ENCODE data around the gene WDR1.
A peak's percentile ranks its signal among the peaks of the same experiment; 100 is the strongest.

The WDR1 gene

DNA sequence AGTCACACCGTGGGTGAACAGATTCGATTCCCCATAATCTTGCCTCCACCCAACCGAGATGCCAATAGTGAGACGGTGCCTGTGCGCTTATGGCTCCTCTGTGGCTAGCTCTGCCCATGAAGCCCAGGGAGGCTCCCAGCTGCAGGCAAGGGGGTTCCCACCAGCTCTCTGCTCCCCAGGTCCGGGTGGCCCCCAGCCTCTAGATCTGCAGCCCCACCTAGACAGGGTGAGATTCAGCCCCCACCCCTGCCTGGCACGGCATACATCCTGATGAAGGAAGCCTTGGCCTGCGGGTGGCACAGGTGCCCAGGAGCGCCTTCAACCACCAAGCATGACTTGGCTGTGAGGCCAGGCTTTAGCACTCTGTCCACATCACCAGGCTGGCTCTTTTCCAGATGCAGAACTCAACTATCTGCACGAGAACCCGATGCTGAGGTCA lies 40.6 kb downstream of the WDR1 start:
- Mint-ChIP-seq H3K4me3 (no peak overlapping the region), H3K9me3 (no peaks in the 10 kb centered on the region), H3K27me3 (no peaks in the 10 kb centered on the region), H3K36me3 (peaks cover 26% of the 10 kb centered on the region), H3K4me1 (peaks cover 2% of the 10 kb centered on the region), H3K27ac (peak overlapping the region; percentile 83)
- DNase-seq (ENCODE audit: low spot score in 2 of 2) (no peak), ATAC-seq (ENCODE audit: low read depth) (no peak)

DNA sequence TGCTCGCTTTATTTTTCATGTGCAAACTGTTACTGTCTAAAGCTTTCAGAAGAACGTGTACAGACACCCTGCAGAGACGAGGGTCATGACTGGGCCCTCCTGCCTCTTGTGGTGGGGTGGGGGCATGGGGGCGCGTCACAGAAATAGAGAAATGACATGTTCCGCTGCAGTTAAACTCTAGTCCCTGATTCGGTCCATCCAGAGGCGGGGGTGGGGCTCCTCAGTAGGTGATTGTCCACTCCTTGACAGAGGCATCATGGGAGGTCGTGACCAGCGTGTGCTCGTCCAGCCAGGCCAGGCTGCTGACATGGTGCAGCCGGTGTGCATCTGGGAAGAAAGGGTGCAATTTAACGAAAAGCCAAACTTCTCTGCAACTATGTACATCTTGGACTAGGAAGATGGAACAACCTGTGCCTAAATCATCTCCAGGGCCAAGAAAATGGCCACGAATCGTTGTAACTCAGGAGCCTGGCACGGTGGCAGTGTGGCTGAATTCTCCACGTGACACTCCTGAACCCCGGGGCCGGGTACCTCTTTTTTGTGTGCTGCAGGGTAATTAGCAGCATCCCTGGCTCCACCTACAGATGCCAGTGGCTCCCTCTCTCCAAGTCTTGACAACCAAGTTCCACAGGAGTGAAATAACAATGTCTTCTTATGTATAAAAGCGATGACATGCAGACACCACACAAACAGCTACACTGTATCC lies 41.3 kb downstream of the WDR1 start:
- ATAC-seq (ENCODE audit: low read depth) (no peak), DNase-seq (ENCODE audit: low spot score in 2 of 2) (no peak)
- peak overlapping the region; percentile 83 for H3K27ac Mint-ChIP-seq
- H3K4me1 Mint-ChIP-seq = peaks cover 2% of the 10 kb centered on the region
- no peaks in the 10 kb centered on the region for H3K9me3 Mint-ChIP-seq
- H3K4me3 Mint-ChIP-seq = no peak overlapping the region
- H3K36me3 Mint-ChIP-seq = peaks cover 22% of the 10 kb centered on the region
- no peaks in the 10 kb centered on the region for H3K27me3 Mint-ChIP-seq

DNA sequence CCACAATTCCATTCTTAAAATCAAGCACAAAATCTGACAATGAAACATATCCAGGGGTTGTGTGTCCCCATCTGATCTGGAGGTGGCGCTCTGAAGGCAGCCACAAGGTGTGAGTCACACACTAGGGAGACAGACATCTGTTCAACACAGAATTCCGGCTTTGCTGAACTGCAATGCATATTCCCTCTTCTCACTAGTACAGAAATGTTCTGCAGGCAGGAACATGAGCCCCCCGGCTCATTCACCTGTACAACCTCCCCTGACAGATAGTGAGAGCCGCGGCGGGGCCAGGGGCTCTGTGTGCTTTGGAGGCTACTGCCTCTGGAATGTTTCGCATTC lies 41.9 kb downstream of the WDR1 start:
- no peaks in the 10 kb centered on the region for H3K9me3 Mint-ChIP-seq
- H3K4me1 Mint-ChIP-seq = peaks cover 2% of the 10 kb centered on the region
- H3K27ac Mint-ChIP-seq = no peak overlapping the region
- no peak overlapping the region for H3K4me3 Mint-ChIP-seq
- peaks cover 23% of the 10 kb centered on the region for H3K36me3 Mint-ChIP-seq
- DNase-seq (ENCODE audit: low spot score in 2 of 2) (no peak), ATAC-seq (ENCODE audit: low read depth) (no peak)
- no peaks in the 10 kb centered on the region for H3K27me3 Mint-ChIP-seq

DNA sequence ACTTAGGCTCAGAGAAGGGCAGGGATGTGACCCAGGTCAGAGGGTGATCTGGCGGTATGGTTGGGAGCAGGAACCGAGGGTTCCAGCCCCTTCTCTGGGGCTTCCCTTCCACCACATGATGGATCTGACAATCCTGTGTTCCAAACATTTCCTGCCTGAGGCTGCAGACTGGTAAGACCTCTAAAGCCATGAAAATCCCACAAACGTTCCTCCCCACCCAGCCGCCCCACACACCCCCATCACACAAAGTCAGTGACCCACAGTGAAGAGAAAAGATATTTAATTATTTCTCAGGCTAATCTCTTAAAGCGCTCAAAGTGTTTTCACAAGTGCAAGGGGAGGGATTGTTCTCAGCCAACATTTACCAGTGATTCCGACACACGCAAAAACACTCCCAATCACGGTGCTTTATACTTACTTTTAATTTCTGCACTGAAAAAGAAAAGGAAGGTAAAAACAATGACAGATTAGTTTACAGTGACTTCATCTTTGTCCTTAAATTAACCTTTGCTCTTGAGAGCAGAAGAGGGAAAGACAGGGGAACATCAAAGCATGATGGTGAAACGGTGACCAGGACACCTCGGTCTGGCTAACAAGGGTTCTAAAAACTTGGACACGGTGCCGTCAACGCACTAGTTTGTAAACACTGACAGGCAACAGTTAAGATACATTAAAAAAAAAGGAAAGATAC lies 42.4 kb downstream of the WDR1 start:
- Mint-ChIP-seq H3K4me1 (peaks cover 2% of the 10 kb centered on the region), H3K36me3 (peaks cover 23% of the 10 kb centered on the region), H3K27ac (no peak overlapping the region), H3K27me3 (no peaks in the 10 kb centered on the region), H3K4me3 (no peak overlapping the region), H3K9me3 (no peaks in the 10 kb centered on the region)
- DNase-seq (ENCODE audit: low spot score in 2 of 2) = no peak
- ATAC-seq (ENCODE audit: low read depth) = no peak

DNA sequence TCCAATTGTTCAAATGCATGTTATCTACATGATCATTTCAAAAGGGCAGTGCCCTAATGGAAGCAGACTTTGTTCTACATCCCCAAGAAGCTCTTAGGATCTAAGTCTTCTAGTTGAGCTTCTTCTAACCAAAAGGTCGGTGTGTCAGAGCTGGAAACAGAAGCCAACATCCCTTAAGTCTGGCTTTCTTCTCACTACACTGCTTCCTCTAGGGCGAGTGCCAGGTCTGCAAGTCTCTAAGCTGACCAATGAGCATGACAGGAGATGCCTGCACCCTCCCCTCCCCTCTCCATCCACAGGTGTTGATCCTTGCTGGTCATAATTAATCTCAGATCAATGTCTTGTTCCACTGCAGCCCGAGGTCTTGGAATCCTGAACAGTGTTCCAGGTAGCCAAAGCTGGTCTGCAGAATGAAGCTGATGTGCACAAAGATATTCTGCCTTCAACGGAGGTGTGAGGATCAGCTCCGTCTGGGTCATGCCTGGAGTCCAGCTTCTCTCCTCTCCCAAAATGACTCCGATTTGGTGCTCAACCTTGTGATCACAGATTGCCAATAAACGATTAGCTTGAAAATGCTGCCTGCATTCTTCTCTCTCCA lies 44.1 kb downstream of the WDR1 start:
- H3K36me3 Mint-ChIP-seq = peaks cover 26% of the 10 kb centered on the region
- H3K27ac Mint-ChIP-seq = no peak overlapping the region
- H3K27me3 Mint-ChIP-seq = no peaks in the 10 kb centered on the region
- no peak overlapping the region for H3K4me3 Mint-ChIP-seq
- ATAC-seq (ENCODE audit: low read depth) (no peak), DNase-seq (ENCODE audit: low spot score in 2 of 2) (no peak)
- peaks cover 2% of the 10 kb centered on the region for H3K4me1 Mint-ChIP-seq
- no peaks in the 10 kb centered on the region for H3K9me3 Mint-ChIP-seq

DNA sequence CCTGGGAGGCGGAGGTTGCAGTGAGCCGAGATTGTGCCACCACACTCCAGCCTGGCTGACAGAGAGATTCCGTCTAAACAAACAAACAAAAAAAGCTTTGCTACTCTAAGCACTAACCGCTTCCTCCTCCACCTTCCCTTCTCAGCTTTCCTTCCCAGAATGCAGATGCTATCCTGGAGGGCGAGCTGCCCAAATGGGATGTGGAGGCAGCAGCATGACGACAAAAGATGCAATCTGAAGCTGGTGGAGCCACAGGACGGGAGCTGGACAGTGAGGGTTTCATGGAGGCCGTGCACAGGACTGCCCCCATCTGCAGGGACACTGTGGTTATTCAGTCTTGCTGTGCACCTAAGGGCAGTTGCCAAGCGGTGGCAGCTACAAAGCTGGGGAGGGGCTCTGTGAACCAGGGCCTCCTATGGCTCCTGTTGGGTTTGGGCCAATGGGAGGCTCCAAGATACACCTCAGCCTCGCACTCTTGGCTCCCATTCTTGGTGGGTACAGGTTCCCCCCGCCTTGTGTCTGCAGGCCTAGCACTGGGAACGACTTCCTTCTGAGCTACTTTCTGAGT lies 47.4 kb downstream of the WDR1 start:
- no peak for ATAC-seq (ENCODE audit: low read depth)
- DNase-seq (ENCODE audit: low spot score in 2 of 2) = no peak
- Mint-ChIP-seq H3K36me3 (peaks cover 18% of the 10 kb centered on the region), H3K9me3 (no peaks in the 10 kb centered on the region), H3K4me1 (peaks cover 2% of the 10 kb centered on the region), H3K27me3 (no peaks in the 10 kb centered on the region), H3K4me3 (no peak overlapping the region), H3K27ac (no peak overlapping the region)

DNA sequence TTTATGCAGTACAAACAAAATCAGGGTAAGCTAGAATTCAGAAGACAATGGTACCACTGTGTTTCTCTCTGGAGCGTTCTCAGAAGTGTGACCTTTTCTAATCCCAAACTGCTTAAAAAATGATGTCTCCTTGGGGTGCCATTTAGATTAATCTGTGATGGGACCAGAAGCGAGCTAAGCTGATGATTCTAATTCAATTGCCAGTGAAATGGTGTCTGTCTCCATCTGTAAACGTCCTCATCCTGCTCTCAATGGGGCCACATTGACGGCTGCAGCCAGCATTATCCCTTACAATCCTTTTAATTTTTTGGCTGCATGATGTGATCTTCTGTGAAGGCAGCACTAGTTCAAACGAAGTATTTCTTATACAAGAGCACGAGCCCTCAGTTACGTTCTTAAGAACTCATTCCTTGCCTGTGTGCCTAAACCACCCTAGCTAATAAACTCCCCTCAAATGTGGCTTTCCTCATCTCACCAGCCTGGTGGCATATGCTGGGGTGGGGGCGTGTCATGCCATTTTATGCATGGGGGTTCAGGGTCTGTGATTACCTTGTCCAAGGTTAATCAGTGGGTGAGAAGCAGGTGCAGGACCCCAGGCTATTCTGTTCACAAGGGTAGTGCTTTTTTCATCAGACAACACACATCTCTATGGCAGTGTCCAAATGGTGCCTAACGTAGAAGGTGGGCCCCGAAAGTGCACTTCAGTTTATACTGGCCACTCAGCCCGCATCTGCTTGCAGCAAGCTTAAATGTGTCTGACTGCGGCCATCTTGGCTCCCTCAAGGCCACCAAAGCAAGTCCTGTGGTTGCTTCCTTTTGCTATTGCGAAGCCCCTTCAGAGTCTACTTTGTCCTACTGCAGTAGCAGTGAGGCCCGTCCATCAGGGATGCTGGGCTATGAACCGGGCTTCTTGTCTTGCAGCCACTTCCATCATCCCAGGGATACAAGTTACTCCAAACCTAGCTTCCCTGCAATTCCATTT lies 49.6 kb downstream of the WDR1 start:
- H3K4me3 Mint-ChIP-seq = no peak overlapping the region
- no peak for ATAC-seq (ENCODE audit: low read depth)
- no peaks in the 10 kb centered on the region for H3K27me3 Mint-ChIP-seq
- no peaks in the 10 kb centered on the region for H3K9me3 Mint-ChIP-seq
- H3K4me1 Mint-ChIP-seq = no peaks in the 10 kb centered on the region
- peaks cover 16% of the 10 kb centered on the region for H3K36me3 Mint-ChIP-seq
- H3K27ac Mint-ChIP-seq = no peak overlapping the region
- no peak for DNase-seq (ENCODE audit: low spot score in 2 of 2)

DNA sequence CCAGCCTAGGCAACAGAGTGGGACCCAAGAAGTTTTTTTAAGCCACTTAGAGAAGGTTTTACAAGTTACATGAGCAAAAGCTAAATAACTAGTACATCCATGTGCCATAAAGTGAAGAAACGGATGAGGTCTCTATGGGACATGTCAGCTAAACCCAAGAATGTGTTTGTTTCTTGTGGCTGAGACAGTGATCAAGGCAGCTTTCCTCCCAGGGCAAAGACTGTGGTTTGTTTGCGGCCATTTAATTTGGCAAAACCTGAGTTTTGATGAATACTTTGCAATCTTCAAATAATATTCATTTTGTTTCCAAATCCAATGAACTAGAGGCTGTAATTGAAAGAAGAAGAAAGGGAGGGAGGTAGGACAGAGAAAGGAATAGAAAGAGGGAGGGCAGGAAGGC lies 50.4 kb downstream of the WDR1 start:
- Mint-ChIP-seq H3K36me3 (peaks cover 23% of the 10 kb centered on the region), H3K4me1 (peaks cover 2% of the 10 kb centered on the region), H3K4me3 (no peak overlapping the region), H3K27ac (no peak overlapping the region), H3K9me3 (no peaks in the 10 kb centered on the region), H3K27me3 (no peaks in the 10 kb centered on the region)
- no peak for DNase-seq (ENCODE audit: low spot score in 2 of 2)
- no peak for ATAC-seq (ENCODE audit: low read depth)

DNA sequence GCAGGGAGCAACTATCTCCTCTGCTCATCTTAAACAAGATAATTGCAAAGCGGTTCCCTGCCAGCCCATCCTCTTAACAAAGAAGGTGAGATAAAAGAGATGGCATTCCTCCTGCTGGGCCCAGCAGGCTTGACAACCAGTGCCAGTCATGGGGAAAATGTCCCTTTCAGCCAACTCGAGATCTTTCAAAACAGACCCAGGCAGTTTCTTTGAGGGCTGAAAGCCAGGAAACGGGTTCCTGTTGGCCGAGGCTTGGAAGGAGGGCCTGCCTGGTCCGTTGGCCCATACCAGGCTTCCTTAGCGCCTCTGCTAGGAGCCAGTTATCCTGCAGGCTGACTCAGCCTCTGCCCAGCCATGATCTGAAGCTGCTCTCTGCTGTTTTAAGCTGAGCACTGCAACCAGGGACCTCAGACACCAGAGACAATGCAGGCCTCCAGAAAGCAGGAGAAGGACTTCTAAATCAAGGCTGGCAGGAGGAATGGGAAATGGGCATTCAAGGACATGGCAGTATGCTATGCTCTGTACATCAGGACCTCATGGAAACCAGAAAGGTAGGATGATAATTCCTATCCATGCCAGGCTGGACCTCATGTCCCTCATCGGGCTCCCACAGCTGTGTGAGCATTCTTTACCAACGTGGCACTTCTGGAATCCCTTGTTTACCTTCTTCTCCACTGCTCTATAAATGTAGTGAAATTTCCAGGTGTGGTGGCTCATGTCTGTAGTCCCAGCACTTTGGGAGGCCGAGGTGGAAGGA lies 52.9 kb downstream of the WDR1 start:
- Mint-ChIP-seq H3K27me3 (no peaks in the 10 kb centered on the region), H3K27ac (no peak overlapping the region), H3K4me3 (no peak overlapping the region), H3K9me3 (no peaks in the 10 kb centered on the region), H3K4me1 (peaks cover 2% of the 10 kb centered on the region), H3K36me3 (peaks cover 23% of the 10 kb centered on the region)
- ATAC-seq (ENCODE audit: low read depth) = no peak
- no peak for DNase-seq (ENCODE audit: low spot score in 2 of 2)

DNA sequence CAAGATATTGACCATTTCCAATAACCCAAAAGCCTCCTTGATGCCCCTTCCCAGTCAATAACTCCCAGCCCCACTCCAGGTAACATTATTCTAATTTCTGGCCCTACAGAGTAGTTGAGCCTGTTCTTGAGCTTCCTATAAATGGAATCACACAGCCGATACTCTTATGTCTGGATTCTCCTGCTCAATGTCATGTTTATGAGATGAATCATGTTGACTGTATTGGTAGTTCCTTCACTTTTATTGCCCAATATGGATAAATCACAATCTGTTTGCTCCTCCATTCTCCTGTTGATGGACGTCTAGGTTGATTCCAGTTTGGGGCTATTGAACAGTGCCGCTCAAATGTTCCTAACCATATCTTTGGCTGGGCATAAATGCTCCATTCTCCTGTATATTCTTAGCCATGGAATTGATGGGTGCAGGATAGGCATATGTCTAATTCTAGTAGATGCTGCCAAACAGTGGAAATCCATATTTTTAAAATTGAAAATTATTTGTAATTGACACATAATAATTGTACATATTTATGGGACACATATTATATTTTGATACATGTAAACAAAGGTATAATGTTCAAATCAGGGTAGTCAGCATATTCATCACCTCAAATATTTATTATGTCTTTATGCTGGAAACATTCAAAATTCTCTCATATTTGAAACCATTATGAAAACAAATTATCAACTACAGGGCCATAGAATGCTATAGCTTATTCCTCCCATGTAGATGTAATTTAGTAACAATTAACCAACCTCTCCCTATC lies 54.8 kb downstream of the WDR1 start:
- no peaks in the 10 kb centered on the region for H3K9me3 Mint-ChIP-seq
- no peak for ATAC-seq (ENCODE audit: low read depth)

DNA sequence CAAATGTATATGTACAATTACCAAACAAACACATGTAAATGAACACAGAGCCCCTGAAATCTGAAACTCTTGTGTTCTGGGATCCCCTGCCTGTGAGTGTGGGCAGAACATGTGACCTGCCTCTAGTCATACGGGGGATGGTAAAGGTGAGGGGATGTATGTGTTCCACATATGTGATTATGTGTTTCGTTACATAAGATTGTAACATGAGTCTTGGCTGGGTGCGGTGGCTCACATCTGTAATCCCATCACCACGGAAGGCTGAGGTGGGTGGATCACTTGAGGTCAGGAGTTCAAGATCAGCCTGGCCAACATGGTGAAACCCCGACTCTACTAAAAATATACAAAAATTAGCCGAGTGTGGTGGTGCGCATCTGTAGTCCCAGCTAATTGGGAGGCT lies 58.2 kb downstream of the WDR1 start:
- Mint-ChIP-seq H3K4me3 (no peak overlapping the region), H3K9me3 (no peaks in the 10 kb centered on the region), H3K36me3 (peaks cover 26% of the 10 kb centered on the region), H3K27ac (no peak overlapping the region), H3K4me1 (peaks cover 5% of the 10 kb centered on the region), H3K27me3 (no peaks in the 10 kb centered on the region)
- ATAC-seq (ENCODE audit: low read depth) (no peak), DNase-seq (ENCODE audit: low spot score in 2 of 2) (no peak)

More for the DNA sequence above, 54.8 kb downstream of the WDR1 start:
- H3K36me3 Mint-ChIP-seq = peaks cover 22% of the 10 kb centered on the region
- DNase-seq (ENCODE audit: low spot score in 2 of 2) = no peak
- peak overlapping the region; percentile 48 for H3K27ac Mint-ChIP-seq
- no peaks in the 10 kb centered on the region for H3K27me3 Mint-ChIP-seq
- H3K4me3 Mint-ChIP-seq = no peak overlapping the region
- peaks cover 2% of the 10 kb centered on the region for H3K4me1 Mint-ChIP-seq

DNA sequence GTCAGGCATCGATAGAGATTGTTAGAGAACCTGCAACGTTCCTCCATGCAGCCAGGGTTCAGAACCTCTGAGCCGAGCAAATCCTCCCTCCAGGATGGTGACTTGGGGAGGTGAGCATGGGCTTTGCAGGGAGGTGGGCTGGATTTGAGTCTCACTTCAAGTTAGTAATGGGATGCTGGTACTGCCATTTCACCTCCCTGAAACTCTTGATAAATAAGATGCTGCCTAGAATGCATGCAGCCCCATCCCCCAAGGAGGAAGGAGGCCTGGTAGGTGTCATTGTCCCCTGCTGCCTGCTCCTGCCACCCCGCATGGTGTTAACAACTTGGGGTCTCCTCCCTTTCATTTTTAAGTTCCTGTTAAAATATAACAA lies 59.6 kb downstream of the WDR1 start:
- Mint-ChIP-seq H3K27me3 (no peaks in the 10 kb centered on the region), H3K27ac (no peak overlapping the region), H3K4me1 (peaks cover 5% of the 10 kb centered on the region), H3K9me3 (no peaks in the 10 kb centered on the region), H3K36me3 (peaks cover 30% of the 10 kb centered on the region), H3K4me3 (no peak overlapping the region)
- ATAC-seq (ENCODE audit: low read depth) (no peak), DNase-seq (ENCODE audit: low spot score in 2 of 2) (no peak)

All from memory B cell (primary cell).